Endodermal cell (in vitro differentiated cells): ENCODE measurements around the gene QSER1. TPM values are rescaled to one million over a fixed set of nuclear protein-coding genes. Genes with fewer than 3 reads are reported as not detected.

Experiments used
- DNase-seq: peaks from one replicate; pipeline ENCODE4 v3.0.0-alpha.2; 2017
- H3K27ac ChIP-seq: 2 replicates; pipeline ENCODE4 v1.5.1; 2013; ENCODE audit warnings: mild to moderate bottlenecking, low read depth, low read length, moderate library complexity
- H3K27me3 ChIP-seq: 2 replicates; pipeline ENCODE4 v1.6.1; 2013; ENCODE audit warnings: mild to moderate bottlenecking, low read length, moderate library complexity; ENCODE audit not compliant: insufficient read depth, control insufficient read depth, poor library complexity, severe bottlenecking
- H3K36me3 ChIP-seq: 2 replicates; pipeline ENCODE4 v1.7.0; 2013; ENCODE audit warnings: mild to moderate bottlenecking, low read length, moderate library complexity; ENCODE audit not compliant: control insufficient read depth, insufficient read depth
- H3K4me1 ChIP-seq: one replicate; pipeline ENCODE4 v1.7.0; 2013; ENCODE audit warnings: low read length; ENCODE audit not compliant: control insufficient read depth, insufficient read depth
- H3K4me3 ChIP-seq: 2 replicates; pipeline ENCODE4 v1.5.1; 2013; ENCODE audit warnings: mild to moderate bottlenecking, low read length, moderate library complexity
- H3K9ac ChIP-seq: 2 replicates; pipeline ENCODE4 v1.6.1; 2013; ENCODE audit warnings: mild to moderate bottlenecking, low read length, moderate library complexity; ENCODE audit not compliant: poor library complexity, severe bottlenecking; ENCODE audit errors: extremely low read depth
- H3K9me3 ChIP-seq: 2 replicates; pipeline ENCODE4 v1.6.1; 2013; ENCODE audit warnings: mild to moderate bottlenecking, low read length, moderate library complexity; ENCODE audit not compliant: control insufficient read depth
- H3K27ac Mint-ChIP-seq: 2 replicates; pipeline ENCODE4 v1.8.0; 2020; ENCODE audit warnings: mixed read lengths
- H3K27me3 Mint-ChIP-seq: 2 replicates; pipeline ENCODE4 v1.8.0; 2021; ENCODE audit warnings: mild to moderate bottlenecking, mixed read lengths; ENCODE audit not compliant: insufficient read depth
- H3K36me3 Mint-ChIP-seq: 2 replicates; pipeline ENCODE4 v1.8.0; 2020; ENCODE audit warnings: low read depth, mixed read lengths
- H3K4me1 Mint-ChIP-seq: 2 replicates; pipeline ENCODE4 v1.8.0; 2020; ENCODE audit warnings: mixed read lengths
- H3K4me3 Mint-ChIP-seq: 2 replicates; pipeline ENCODE4 v1.8.0; 2020; ENCODE audit warnings: mild to moderate bottlenecking, moderate library complexity, mixed read lengths
- H3K9me3 Mint-ChIP-seq: 2 replicates; pipeline ENCODE4 v1.8.0; 2020; ENCODE audit warnings: mild to moderate bottlenecking, mixed read lengths
- WGBS, 2 experiments: methylation state at CpG; one replicate each; pipeline versions ENCODE4 v1.1.5 to v1.1.7; 2013; ENCODE audit warnings: missing lambda C conversion rate in 2 of 2, mixed read lengths in 1 of 2; ENCODE audit not compliant: insufficient coverage in 1 of 2, insufficient read length in 1 of 2; 5-methylcytosine and 5-hydroxymethylcytosine counted together
- total RNA-seq, 2 donors: library from RNA; stranded (reverse); fragmentation: NEBNext Ultra II Directional in 1 of 2; extraction: Animal tissue kit (Norgen Biotek cat#: 25700) in 1 of 2; gene quantifications; 2 replicates in 1 of 2; 3 replicates in 1 of 2; pipeline ENCODE4 v1.2.1, GENCODE V29; 2021
- TF ChIP-seq, protein P1 (sequence below): fragments of 200-600 bp; sonication (generic); conservative IDR thresholded peaks from 2 replicates; pipeline ENCODE4 v1.5.0; 2021; ENCODE audit warnings: antibody characterized with exemption, mild to moderate bottlenecking

Gene QSER1
- total RNA-seq, 2 donors from 2014 or later, result 66.5 to 82.0 TPM

DNA sequence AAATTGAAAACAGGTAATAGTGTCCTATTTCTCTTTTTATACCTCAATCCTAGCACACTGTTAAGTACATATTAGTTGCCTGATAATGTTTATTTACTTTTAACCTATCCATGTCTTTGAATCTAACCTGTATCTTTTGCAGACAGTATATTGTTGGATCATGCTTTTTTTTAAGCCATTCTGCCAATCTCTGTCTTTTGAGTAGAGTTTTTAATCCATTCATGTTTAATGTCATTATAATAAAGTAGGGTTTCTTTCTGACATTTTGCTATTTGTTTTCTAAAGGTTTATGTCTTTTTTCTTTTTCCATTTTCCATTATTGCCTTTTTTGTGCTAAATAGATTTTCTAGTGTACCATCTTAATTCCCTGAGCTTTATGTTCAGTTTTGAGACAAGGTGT is 99.3 kb downstream of the QSER1 start:
- TF ChIP-seq, protein P1, sequence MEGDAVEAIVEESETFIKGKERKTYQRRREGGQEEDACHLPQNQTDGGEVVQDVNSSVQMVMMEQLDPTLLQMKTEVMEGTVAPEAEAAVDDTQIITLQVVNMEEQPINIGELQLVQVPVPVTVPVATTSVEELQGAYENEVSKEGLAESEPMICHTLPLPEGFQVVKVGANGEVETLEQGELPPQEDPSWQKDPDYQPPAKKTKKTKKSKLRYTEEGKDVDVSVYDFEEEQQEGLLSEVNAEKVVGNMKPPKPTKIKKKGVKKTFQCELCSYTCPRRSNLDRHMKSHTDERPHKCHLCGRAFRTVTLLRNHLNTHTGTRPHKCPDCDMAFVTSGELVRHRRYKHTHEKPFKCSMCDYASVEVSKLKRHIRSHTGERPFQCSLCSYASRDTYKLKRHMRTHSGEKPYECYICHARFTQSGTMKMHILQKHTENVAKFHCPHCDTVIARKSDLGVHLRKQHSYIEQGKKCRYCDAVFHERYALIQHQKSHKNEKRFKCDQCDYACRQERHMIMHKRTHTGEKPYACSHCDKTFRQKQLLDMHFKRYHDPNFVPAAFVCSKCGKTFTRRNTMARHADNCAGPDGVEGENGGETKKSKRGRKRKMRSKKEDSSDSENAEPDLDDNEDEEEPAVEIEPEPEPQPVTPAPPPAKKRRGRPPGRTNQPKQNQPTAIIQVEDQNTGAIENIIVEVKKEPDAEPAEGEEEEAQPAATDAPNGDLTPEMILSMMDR, result no peak

DNA sequence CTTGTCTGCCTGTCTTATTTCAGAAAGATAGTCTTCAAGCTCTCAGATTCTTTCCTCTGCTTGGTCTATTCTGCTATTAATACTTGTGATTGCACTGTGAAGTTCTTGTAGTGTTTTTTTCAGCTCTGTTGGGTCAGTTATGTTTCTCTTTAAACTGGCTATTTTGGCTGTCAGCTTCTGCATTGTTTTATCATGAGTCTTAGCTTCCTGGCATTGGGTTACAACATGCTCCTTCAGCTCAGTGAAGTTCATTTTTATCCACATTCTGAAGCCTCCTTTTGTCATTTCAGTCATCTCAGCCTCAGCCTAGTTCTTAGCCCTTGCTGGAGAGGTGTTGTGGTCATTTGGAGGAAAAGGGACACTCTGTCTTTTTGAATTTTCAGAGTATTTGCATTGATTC is 107.6 kb downstream of the QSER1 start:
- TF ChIP-seq, protein P1, result no peak
- Histone ChIP-seq H3K27ac (no peak overlapping the region), H3K9me3 (peaks cover 9% of the 10 kb centered on the region), H3K27me3 (no peaks in the 10 kb centered on the region), H3K4me3 (no peak overlapping the region), H3K9ac (no peak overlapping the region), H3K36me3 (no peaks in the 10 kb centered on the region), H3K4me1 (peaks cover 15% of the 10 kb centered on the region)
- DNase-seq, result no peak
- peaks cover 12% of the 10 kb centered on the region for H3K9me3 Mint-ChIP-seq
- H3K27ac Mint-ChIP-seq, result no peak overlapping the region
- no peaks in the 10 kb centered on the region for H3K36me3 Mint-ChIP-seq
- H3K27me3 Mint-ChIP-seq, result peaks cover 11% of the 10 kb centered on the region
- H3K4me3 Mint-ChIP-seq, result no peak overlapping the region
- peaks cover 26% of the 10 kb centered on the region for H3K4me1 Mint-ChIP-seq

More for the DNA sequence above, 99.3 kb downstream of the QSER1 start:
- Histone ChIP-seq H3K27ac (no peak overlapping the region), H3K36me3 (no peaks in the 10 kb centered on the region), H3K4me3 (no peak overlapping the region), H3K27me3 (no peaks in the 10 kb centered on the region), H3K9me3 (peaks cover 30% of the 10 kb centered on the region), H3K9ac (no peak overlapping the region), H3K4me1 (no peaks in the 10 kb centered on the region)
- H3K4me1 Mint-ChIP-seq, result peaks cover 3% of the 10 kb centered on the region
- DNase-seq, result no peak
- H3K27ac Mint-ChIP-seq, result no peak overlapping the region
- H3K9me3 Mint-ChIP-seq, result peaks cover 20% of the 10 kb centered on the region
- H3K36me3 Mint-ChIP-seq, result no peaks in the 10 kb centered on the region
- H3K4me3 Mint-ChIP-seq, result no peak overlapping the region
- H3K27me3 Mint-ChIP-seq, result peaks cover 10% of the 10 kb centered on the region

DNA sequence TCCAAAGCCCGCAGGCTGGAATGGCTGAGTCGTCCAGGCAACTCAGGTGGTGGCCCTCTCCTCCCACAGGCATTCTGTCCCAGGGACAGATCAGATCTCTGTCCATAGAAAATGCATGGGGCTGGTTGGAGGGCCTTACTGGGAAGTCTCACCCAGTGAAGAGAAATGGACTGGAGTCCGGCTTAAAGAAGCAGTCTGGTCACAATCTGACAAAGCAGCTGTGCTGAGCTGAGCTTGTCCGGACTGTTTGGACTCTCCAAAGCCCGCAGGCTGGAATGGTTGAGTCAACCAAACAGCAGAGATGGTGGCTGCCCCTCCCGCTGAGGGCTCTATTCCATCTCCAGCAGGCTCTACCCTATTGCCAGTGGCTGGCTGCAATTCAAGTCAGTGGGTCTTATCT is 108.7 kb downstream of the QSER1 start:
- Mint-ChIP-seq H3K4me3 (no peak overlapping the region), H3K27me3 (peaks cover 7% of the 10 kb centered on the region), H3K27ac (no peak overlapping the region), H3K36me3 (no peaks in the 10 kb centered on the region), H3K4me1 (peaks cover 32% of the 10 kb centered on the region), H3K9me3 (peaks cover 12% of the 10 kb centered on the region)
- H3K4me1 ChIP-seq, result peaks cover 15% of the 10 kb centered on the region
- no peak for DNase-seq
- H3K36me3 ChIP-seq, result no peaks in the 10 kb centered on the region
- H3K27ac ChIP-seq, result no peak overlapping the region
- TF ChIP-seq, protein P1, result no peak
- H3K9ac ChIP-seq, result no peak overlapping the region
- no peaks in the 10 kb centered on the region for H3K27me3 ChIP-seq
- no peak overlapping the region for H3K4me3 ChIP-seq
- WGBS, 2 experiments, result 72 to 76% methylated on average over 4 to 6 of the region's 6 CpGs
- H3K9me3 ChIP-seq, result peaks cover 9% of the 10 kb centered on the region
